MCF 10A (cell line): ENCODE data around the gene NUP50. TPM values are rescaled to one million over a fixed set of nuclear protein-coding genes. Genes with fewer than 3 reads are reported as not detected.

Experiments used
- BruUV-seq: library from RNA; stranded (reverse); fragments of 400-500 nt; replicated peaks from 2 replicates; lab custom pipeline; 2021; lab: Mats Ljungman, UMichigan
- CTCF ChIA-PET: fragments of 300-600 bp; sonication (Branson Sonifier 250); formaldehyde crosslinking; extraction: SDS; loops from one replicate; lab custom pipeline; 2021; ENCODE audit warnings: antibody characterized with exemption, inconsistent platforms; lab: Yijun Ruan, JAX
- POLR2A ChIA-PET: fragments of 300-600, 350-650 bp; sonication (Branson Sonifier 250); formaldehyde crosslinking; extraction: SDS; loops from one replicate; lab custom pipeline; 2020; ENCODE audit warnings: antibody characterized with exemption, inconsistent platforms; lab: Yijun Ruan, JAX
- DNase-seq: peaks from one replicate; pipeline ENCODE4 v3.0.0-alpha.2; 2018; ENCODE audit not compliant: unreplicated experiment
- H3K27ac Mint-ChIP-seq: one replicate; pipeline ENCODE4 v1.8.0; 2022; ENCODE audit warnings: mild to moderate bottlenecking, low read depth, mixed read lengths; ENCODE audit not compliant: unreplicated experiment
- H3K27me3 Mint-ChIP-seq: one replicate; pipeline ENCODE4 v1.8.0; 2022; ENCODE audit warnings: mixed read lengths; ENCODE audit not compliant: insufficient read depth, unreplicated experiment
- H3K36me3 Mint-ChIP-seq: one replicate; pipeline ENCODE4 v1.8.0; 2022; ENCODE audit warnings: mild to moderate bottlenecking, moderate library complexity, mixed read lengths; ENCODE audit not compliant: insufficient read depth, unreplicated experiment
- H3K4me1 Mint-ChIP-seq: one replicate; pipeline ENCODE4 v1.8.0; 2022; ENCODE audit warnings: mixed read lengths; ENCODE audit not compliant: insufficient read depth, unreplicated experiment
- H3K4me3 Mint-ChIP-seq: one replicate; pipeline ENCODE4 v1.8.0; 2022; ENCODE audit warnings: mild to moderate bottlenecking, moderate library complexity, mixed read lengths; ENCODE audit not compliant: unreplicated experiment
- H3K9me3 Mint-ChIP-seq: one replicate; pipeline ENCODE4 v1.8.0; 2022; ENCODE audit warnings: mixed read lengths; ENCODE audit not compliant: unreplicated experiment
- CTCF ChIP-seq: fragments of 200-600 bp; IDR thresholded peaks from one replicate; pipeline ENCODE4 v1.8.0; 2022; ENCODE audit warnings: antibody characterized with exemption, mild to moderate bottlenecking; ENCODE audit not compliant: unreplicated experiment
- intact Hi-C: fragments of 100-400 bp; cut with micrococcal nuclease; formaldehyde crosslinking; loops from 2 replicates; pipeline ENCODE4 v1.14.1; 2022
- total RNA-seq: library from RNA; stranded (reverse); gene quantifications from 2 replicates; pipeline ENCODE4 v1.2.3, GENCODE V29; 2022

Gene NUP50
- total RNA-seq, 1 experiment from 2014 or later, result 70.3 TPM

GRCh38 chr22:45139693-45140092 is 24.0 kb upstream of the NUP50 start:
- BruUV-seq, result no TSS peak
- Mint-ChIP-seq H3K9me3 (no peaks in the 10 kb centered on the region), H3K27me3 (no peaks in the 10 kb centered on the region), H3K4me1 (no peaks in the 10 kb centered on the region), H3K4me3 (no peak overlapping the region), H3K27ac (no peak overlapping the region), H3K36me3 (peaks cover 35% of the 10 kb centered on the region)
- ChIA-PET CTCF (no interaction called here), POLR2A (interaction anchor here (0.7 kb wide), 2 partner anchors 87 to 388 kb away, joined by 3 read pairs; no protein-coding TSS in a partner anchor)
- intact Hi-C loops, result no loop called here
- no peak for TF ChIP-seq CTCF
- no peak for DNase-seq

- POLR2A ChIA-PET, result interaction anchor here (0.7 to 0.9 kb wide), 2 partner anchors 17 to 105 kb away, joined by 3 to 4 read pairs; no protein-coding TSS in a partner anchor
- Mint-ChIP-seq H3K9me3 (no peaks in the 10 kb centered on the region), H3K36me3 (peaks cover 23% of the 10 kb centered on the region), H3K4me3 (no peak overlapping the region), H3K27ac (no peak overlapping the region), H3K4me1 (no peaks in the 10 kb centered on the region), H3K27me3 (no peaks in the 10 kb centered on the region)
- intact Hi-C loops, result no loop called here
- no peak for DNase-seq
- no peak for TF ChIP-seq CTCF
- CTCF ChIA-PET, result no interaction called here
- no TSS peak for BruUV-seq
These were observed 21.3 kb upstream of the NUP50 start for GRCh38 chr22:45142376-45142775.

- TF ChIP-seq CTCF, result no peak
- no peaks in the 10 kb centered on the region for H3K27me3 Mint-ChIP-seq
- no peak overlapping the region for H3K4me3 Mint-ChIP-seq
- no peaks in the 10 kb centered on the region for H3K9me3 Mint-ChIP-seq
- H3K4me1 Mint-ChIP-seq, result no peaks in the 10 kb centered on the region
- ChIA-PET CTCF (interaction anchor here (0.6 kb wide), 1 partner anchor 48 kb away, joined by 3 read pairs; no protein-coding TSS in a partner anchor), POLR2A (interaction anchor here (0.7 to 1.3 kb wide), 3 partner anchors 11 to 19 kb away, joined by 3 to 4 read pairs (median 4); partner anchors contain the start of gene NUP50)
- intact Hi-C loops, result no loop called here
- DNase-seq, result no peak
- peaks cover 37% of the 10 kb centered on the region for H3K36me3 Mint-ChIP-seq
- no TSS peak for BruUV-seq
- no peak overlapping the region for H3K27ac Mint-ChIP-seq
These were observed 18.8 kb upstream of the NUP50 start for GRCh38 chr22:45144916-45145315.

GRCh38 chr22:45149671-45150070 is 14.1 kb upstream of the NUP50 start:
- no peak for TF ChIP-seq CTCF
- DNase-seq, result no peak
- intact Hi-C loops, result no loop called here
- POLR2A ChIA-PET, result interaction anchor here (0.5 to 2.4 kb wide), 6 partner anchors 9 to 395 kb away, joined by 3 to 7 read pairs (median 4); partner anchors contain the start of gene NUP50
- Mint-ChIP-seq H3K36me3 (peaks cover 51% of the 10 kb centered on the region), H3K27ac (no peak overlapping the region), H3K4me1 (peaks cover 16% of the 10 kb centered on the region), H3K9me3 (no peaks in the 10 kb centered on the region), H3K4me3 (no peak overlapping the region), H3K27me3 (no peaks in the 10 kb centered on the region)
- no TSS peak for BruUV-seq
- CTCF ChIA-PET, result interaction anchor here (0.6 to 1.3 kb wide), 4 partner anchors 9 to 92 kb away, joined by 3 to 5 read pairs (median 4); no protein-coding TSS in a partner anchor
